HK-2 (cell line): ENCODE measurements around the gene ARL2.
A peak's percentile ranks its signal among the peaks of the same experiment; 100 is the strongest.
"Not testable (repeated sequence)": the region's sequence is repeated elsewhere in the genome, so short reads cannot be mapped to it uniquely, and the experiment has no call there.

Experiments used
- DNase-seq: peaks from one replicate; pipeline ENCODE4 v3.0.0-alpha.2; 2018; ENCODE audit not compliant: unreplicated experiment

The ARL2 gene

GRCh38 chr11:65008016-65008415, 5.9 kb upstream of the ARL2 start:
- no peak for DNase-seq

- no peak for DNase-seq
Measured at GRCh38 chr11:65008873-65009272, 5.1 kb upstream of the ARL2 start.

- peak; percentile 84 for DNase-seq
Measured at GRCh38 chr11:65013130-65013887, 651 bp upstream of the ARL2 start.

- no peak for DNase-seq
Measured at GRCh38 chr11:65014726-65015227, 817 bp downstream of the ARL2 start.

- DNase-seq = no peak
Measured at GRCh38 chr11:65016705-65017104, 2.7 kb downstream of the ARL2 start.

GRCh38 chr11:65017937-65018336, 4.0 kb downstream of the ARL2 start:
- no peak for DNase-seq

- no peak for DNase-seq
Measured at GRCh38 chr11:65019824-65020223, 5.9 kb downstream of the ARL2 start.

GRCh38 chr11:65021003-65021402, 7.0 kb downstream of the ARL2 start:
- DNase-seq = no peak

- no peak for DNase-seq
Measured at GRCh38 chr11:65021509-65021908, 7.5 kb downstream of the ARL2 start.

GRCh38 chr11:65023502-65023901, 9.5 kb downstream of the ARL2 start:
- not testable (repeated sequence) for DNase-seq

- DNase-seq = no peak
Measured at GRCh38 chr11:65026810-65027209, 12.8 kb downstream of the ARL2 start.

- DNase-seq = peak; percentile 85
Measured at GRCh38 chr11:65027213-65028067, 13.5 kb downstream of the ARL2 start, which contains the start of gene SNX15. Gene SNX15, plus strand, starts transcription at chr11:65027439. Its CDS starts 99 bp downstream, at chr11:65027538.

- DNase-seq = no peak
Measured at GRCh38 chr11:65032216-65032615, 18.3 kb downstream of the ARL2 start.

GRCh38 chr11:65034423-65034822, 20.5 kb downstream of the ARL2 start:
- DNase-seq = no peak

GRCh38 chr11:65035579-65035978, 21.6 kb downstream of the ARL2 start:
- DNase-seq = no peak

- DNase-seq = no peak
Measured at GRCh38 chr11:65036931-65037330, 23.0 kb downstream of the ARL2 start.

- no peak for DNase-seq
Measured at GRCh38 chr11:65040520-65040846, 26.5 kb downstream of the ARL2 start.

- peak; percentile 88 for DNase-seq
Measured at GRCh38 chr11:65040847-65041622, 27.1 kb downstream of the ARL2 start, which contains the start of gene SAC3D1. Gene SAC3D1, plus strand, starts transcription at chr11:65041210. Its CDS starts 83 bp downstream, at chr11:65041293.

- DNase-seq = no peak
Measured at GRCh38 chr11:65042891-65043290, 28.9 kb downstream of the ARL2 start.

GRCh38 chr11:65043881-65044501, 30.0 kb downstream of the ARL2 start:
- no peak for DNase-seq

- no peak for DNase-seq
Measured at GRCh38 chr11:65045061-65045460, 31.1 kb downstream of the ARL2 start.
